Transverse colon (tissue), 4 donors: ENCODE data around the gene OR52I1.

ENCODE experiments used
- EP300 ChIP-seq: sonication (generic); formaldehyde crosslinking; IDR thresholded peaks from one replicate; pipeline ENCODE4 v1.6.1; 2017; ENCODE audit warnings: antibody characterized with exemption, low read depth
- POLR2A ChIP-seq: fragments of 450-650 bp; IDR thresholded peaks from one replicate; pipeline ENCODE4 v1.6.1; 2016; ENCODE audit warnings: antibody characterized with exemption, mild to moderate bottlenecking, moderate library complexity
- POLR2AphosphoS5 ChIP-seq, 3 donors: sonication (generic); formaldehyde crosslinking; IDR thresholded peaks; one replicate each; pipeline ENCODE4 v1.6.1; 2016; ENCODE audit warnings: antibody characterized with exemption in 3 of 3
- TF ChIP-seq, protein P1 (sequence below), 5 experiments: fragments of 200-600 bp in 3 of 5; fragments of 450-650 bp in 2 of 5; sonication (generic) in 3 of 5; IDR thresholded peaks; 1 replicate in 2 of 5; 2 replicates in 3 of 5; pipeline ENCODE4 v1.5.1; 2016 to 2017; ENCODE audit warnings: antibody characterized with exemption in 5 of 5, inconsistent platforms in 3 of 5, mild to moderate bottlenecking in 2 of 5, moderate library complexity in 1 of 5

- no peak for TF ChIP-seq POLR2AphosphoS5 (IDR thresholded peaks at IDR 0.05)
- no peak for TF ChIP-seq EP300
- TF ChIP-seq, protein P1, sequence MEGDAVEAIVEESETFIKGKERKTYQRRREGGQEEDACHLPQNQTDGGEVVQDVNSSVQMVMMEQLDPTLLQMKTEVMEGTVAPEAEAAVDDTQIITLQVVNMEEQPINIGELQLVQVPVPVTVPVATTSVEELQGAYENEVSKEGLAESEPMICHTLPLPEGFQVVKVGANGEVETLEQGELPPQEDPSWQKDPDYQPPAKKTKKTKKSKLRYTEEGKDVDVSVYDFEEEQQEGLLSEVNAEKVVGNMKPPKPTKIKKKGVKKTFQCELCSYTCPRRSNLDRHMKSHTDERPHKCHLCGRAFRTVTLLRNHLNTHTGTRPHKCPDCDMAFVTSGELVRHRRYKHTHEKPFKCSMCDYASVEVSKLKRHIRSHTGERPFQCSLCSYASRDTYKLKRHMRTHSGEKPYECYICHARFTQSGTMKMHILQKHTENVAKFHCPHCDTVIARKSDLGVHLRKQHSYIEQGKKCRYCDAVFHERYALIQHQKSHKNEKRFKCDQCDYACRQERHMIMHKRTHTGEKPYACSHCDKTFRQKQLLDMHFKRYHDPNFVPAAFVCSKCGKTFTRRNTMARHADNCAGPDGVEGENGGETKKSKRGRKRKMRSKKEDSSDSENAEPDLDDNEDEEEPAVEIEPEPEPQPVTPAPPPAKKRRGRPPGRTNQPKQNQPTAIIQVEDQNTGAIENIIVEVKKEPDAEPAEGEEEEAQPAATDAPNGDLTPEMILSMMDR (IDR thresholded peaks at IDR 0.05), result no peak
- TF ChIP-seq POLR2A, result no peak
Observed at GRCh38 chr11:4569075-4569474, 24.8 kb upstream of the OR52I1 start.
